ENCODE results near the gene ANKRD63. TPM values are rescaled to one million over a fixed set of nuclear protein-coding genes. Genes with fewer than 3 reads are reported as not detected.

The ANKRD63 gene
- total RNA-seq, 1 donor from 2014 or later = not detected

DNA sequence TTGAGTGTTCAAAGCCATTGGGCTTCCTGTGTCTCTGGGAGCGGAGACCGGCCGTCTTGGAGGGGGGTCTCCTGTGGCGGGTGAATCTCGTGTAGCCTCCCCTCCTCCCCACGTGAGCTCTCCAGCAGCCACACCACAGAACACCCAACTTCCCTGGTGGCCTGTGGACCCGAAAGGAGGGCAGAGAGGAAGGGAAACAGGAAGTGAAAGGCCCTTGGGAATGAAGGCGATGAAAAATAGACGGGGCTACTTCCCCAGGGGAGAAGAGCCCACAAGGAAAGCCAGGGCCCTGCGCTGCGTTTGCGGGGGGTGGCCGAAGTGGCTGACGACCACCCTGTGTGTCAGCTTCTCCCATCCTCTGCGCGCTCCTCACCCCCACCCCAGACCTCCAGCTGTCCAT lies 5.4 kb downstream of the ANKRD63 start:
- H3K79me2 ChIP-seq (ENCODE audit: low read depth) = no peaks in the 10 kb centered on the region
- peaks cover 19% of the 10 kb centered on the region for H4K20me1 ChIP-seq (ENCODE audit: low read depth)
- no peak overlapping the region for H3K4me2 ChIP-seq
- H3K36me3 Mint-ChIP-seq = no peaks in the 10 kb centered on the region
- H3K4me3 Mint-ChIP-seq = no peak overlapping the region
- H3K27me3 Mint-ChIP-seq (ENCODE audit: insufficient read depth, low read depth) = peaks cover 39% of the 10 kb centered on the region
- no peaks in the 10 kb centered on the region for H3K9me3 Mint-ChIP-seq
- H3K36me3 ChIP-seq = no peaks in the 10 kb centered on the region
- DNase-seq (ENCODE audit: low spot score) = no peak
- peaks cover 57% of the 10 kb centered on the region for H3K27me3 ChIP-seq
- H3K4me1 Mint-ChIP-seq = peaks cover 40% of the 10 kb centered on the region
- H3K9ac ChIP-seq = no peak overlapping the region
- no peak overlapping the region for H2AFZ ChIP-seq (replicated peaks)
- H3K27ac ChIP-seq = no peak overlapping the region
- no peak overlapping the region for H3K4me3 ChIP-seq
- no peaks in the 10 kb centered on the region for H3K9me3 ChIP-seq (ENCODE audit: low read depth)
- peaks cover 18% of the 10 kb centered on the region for H3K4me1 ChIP-seq
- H3F3A ChIP-seq (ENCODE audit: low read depth) = peaks cover 15% of the 10 kb centered on the region
- TF ChIP-seq EZH2 (IDR thresholded peaks at IDR 0.05) (no peak), EZH2phosphoT487 (IDR thresholded peaks at IDR 0.05) (no peak)
- TF ChIP-seq, protein P1, sequence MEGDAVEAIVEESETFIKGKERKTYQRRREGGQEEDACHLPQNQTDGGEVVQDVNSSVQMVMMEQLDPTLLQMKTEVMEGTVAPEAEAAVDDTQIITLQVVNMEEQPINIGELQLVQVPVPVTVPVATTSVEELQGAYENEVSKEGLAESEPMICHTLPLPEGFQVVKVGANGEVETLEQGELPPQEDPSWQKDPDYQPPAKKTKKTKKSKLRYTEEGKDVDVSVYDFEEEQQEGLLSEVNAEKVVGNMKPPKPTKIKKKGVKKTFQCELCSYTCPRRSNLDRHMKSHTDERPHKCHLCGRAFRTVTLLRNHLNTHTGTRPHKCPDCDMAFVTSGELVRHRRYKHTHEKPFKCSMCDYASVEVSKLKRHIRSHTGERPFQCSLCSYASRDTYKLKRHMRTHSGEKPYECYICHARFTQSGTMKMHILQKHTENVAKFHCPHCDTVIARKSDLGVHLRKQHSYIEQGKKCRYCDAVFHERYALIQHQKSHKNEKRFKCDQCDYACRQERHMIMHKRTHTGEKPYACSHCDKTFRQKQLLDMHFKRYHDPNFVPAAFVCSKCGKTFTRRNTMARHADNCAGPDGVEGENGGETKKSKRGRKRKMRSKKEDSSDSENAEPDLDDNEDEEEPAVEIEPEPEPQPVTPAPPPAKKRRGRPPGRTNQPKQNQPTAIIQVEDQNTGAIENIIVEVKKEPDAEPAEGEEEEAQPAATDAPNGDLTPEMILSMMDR (IDR thresholded peaks at IDR 0.05) = no peak
- H3K27ac Mint-ChIP-seq = no peak overlapping the region

DNA sequence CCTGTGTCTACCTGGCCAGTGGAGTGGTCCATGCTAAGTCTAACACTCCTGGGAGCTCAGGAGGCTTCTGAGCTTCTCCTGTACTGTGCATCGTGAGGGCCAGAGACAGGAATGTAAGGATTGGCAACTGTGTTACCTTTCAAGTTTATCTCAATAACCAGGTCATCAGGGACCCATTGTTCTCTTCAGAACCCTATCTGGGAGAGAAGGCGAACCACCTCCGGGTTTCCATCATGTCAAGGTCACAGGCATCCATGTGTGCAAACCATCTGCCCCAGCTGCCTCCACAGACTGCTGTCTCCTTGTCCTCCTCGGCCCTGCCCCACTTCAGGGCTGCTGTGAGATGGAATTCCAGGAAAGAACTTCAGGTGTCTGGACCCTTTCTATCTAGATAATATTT lies 5.9 kb downstream of the ANKRD63 start:
- no peak overlapping the region for H2AFZ ChIP-seq (replicated peaks)
- H3K4me3 Mint-ChIP-seq = no peak overlapping the region
- no peak overlapping the region for H3K4me2 ChIP-seq
- H3K79me2 ChIP-seq (ENCODE audit: low read depth) = no peaks in the 10 kb centered on the region
- DNase-seq (ENCODE audit: low spot score) = no peak
- H3K27me3 ChIP-seq = peaks cover 52% of the 10 kb centered on the region
- peaks cover 43% of the 10 kb centered on the region for H3K4me1 Mint-ChIP-seq
- peaks cover 15% of the 10 kb centered on the region for H3F3A ChIP-seq (ENCODE audit: low read depth)
- peak overlapping the region; percentile 72 for H3K27ac Mint-ChIP-seq
- no peak overlapping the region for H3K9ac ChIP-seq
- no peak overlapping the region for H3K27ac ChIP-seq
- no peaks in the 10 kb centered on the region for H3K9me3 ChIP-seq (ENCODE audit: low read depth)
- H4K20me1 ChIP-seq (ENCODE audit: low read depth) = peaks cover 19% of the 10 kb centered on the region
- H3K36me3 Mint-ChIP-seq = no peaks in the 10 kb centered on the region
- H3K4me3 ChIP-seq = no peak overlapping the region
- no peaks in the 10 kb centered on the region for H3K36me3 ChIP-seq
- no peaks in the 10 kb centered on the region for H3K9me3 Mint-ChIP-seq
- peaks cover 14% of the 10 kb centered on the region for H3K4me1 ChIP-seq
- TF ChIP-seq EZH2 (IDR thresholded peaks at IDR 0.05) (no peak), EZH2phosphoT487 (IDR thresholded peaks at IDR 0.05) (no peak)
- TF ChIP-seq, protein P1 (IDR thresholded peaks at IDR 0.05) = no peak
- H3K27me3 Mint-ChIP-seq (ENCODE audit: insufficient read depth, low read depth) = peaks cover 41% of the 10 kb centered on the region

DNA sequence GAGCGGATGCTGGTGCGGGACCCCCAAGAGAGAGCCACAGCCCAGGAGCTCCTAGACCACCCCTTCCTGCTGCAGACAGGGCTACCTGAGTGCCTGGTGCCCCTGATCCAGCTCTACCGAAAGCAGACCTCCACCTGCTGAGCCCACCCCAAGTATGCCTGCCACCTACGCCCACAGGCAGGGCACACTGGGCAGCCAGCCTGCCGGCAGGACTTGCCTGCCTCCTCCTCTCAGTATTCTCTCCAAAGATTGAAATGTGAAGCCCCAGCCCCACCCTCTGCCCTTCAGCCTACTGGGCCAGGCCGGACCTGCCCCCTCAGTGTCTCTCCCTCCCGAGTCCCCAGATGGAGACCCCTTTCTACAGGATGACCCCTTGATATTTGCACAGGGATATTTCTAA lies 6.9 kb downstream of the ANKRD63 start:
- peaks cover 38% of the 10 kb centered on the region for H3K27me3 Mint-ChIP-seq (ENCODE audit: insufficient read depth, low read depth)
- H3K4me1 Mint-ChIP-seq = peaks cover 43% of the 10 kb centered on the region
- H3K9me3 ChIP-seq (ENCODE audit: low read depth) = no peaks in the 10 kb centered on the region
- H4K20me1 ChIP-seq (ENCODE audit: low read depth) = peaks cover 13% of the 10 kb centered on the region
- H3K4me2 ChIP-seq = no peak overlapping the region
- DNase-seq (ENCODE audit: low spot score) = no peak
- no peaks in the 10 kb centered on the region for H3K36me3 ChIP-seq
- H3K79me2 ChIP-seq (ENCODE audit: low read depth) = no peaks in the 10 kb centered on the region
- TF ChIP-seq EZH2phosphoT487 (IDR thresholded peaks at IDR 0.05) (no peak), EZH2 (IDR thresholded peaks at IDR 0.05) (no peak)
- TF ChIP-seq, protein P1 (IDR thresholded peaks at IDR 0.05) = no peak
- H3K4me3 ChIP-seq = no peak overlapping the region
- peaks cover 12% of the 10 kb centered on the region for H3F3A ChIP-seq (ENCODE audit: low read depth)
- H3K27ac Mint-ChIP-seq = no peak overlapping the region
- H3K9ac ChIP-seq = no peak overlapping the region
- peaks cover 42% of the 10 kb centered on the region for H3K27me3 ChIP-seq
- H3K4me1 ChIP-seq = peaks cover 14% of the 10 kb centered on the region
- H3K36me3 Mint-ChIP-seq = no peaks in the 10 kb centered on the region
- no peak overlapping the region for H3K4me3 Mint-ChIP-seq
- no peak overlapping the region for H2AFZ ChIP-seq (replicated peaks)
- no peaks in the 10 kb centered on the region for H3K9me3 Mint-ChIP-seq
- H3K27ac ChIP-seq = no peak overlapping the region
